HEK293 (cell line): Measurements from ENCODE around the gene DENND10.

Source experiments
- CTCF ChIA-PET: fragments of 350-600 bp; formaldehyde crosslinking; extraction: SDS; loops from one replicate; lab custom pipeline; 2021; ENCODE audit warnings: antibody characterized with exemption; lab: Yijun Ruan, JAX
- POLR2A ChIA-PET: fragments of 300-600 bp; formaldehyde crosslinking; extraction: SDS; loops from one replicate; lab custom pipeline; 2020; ENCODE audit warnings: antibody characterized with exemption, inconsistent platforms; lab: Yijun Ruan, JAX
- H3K27ac ChIP-seq: fragments of 200-500 bp; sonication (Bioruptor generic); 2 replicates; pipeline ENCODE4 v1.5.1; 2014; ENCODE audit warnings: low read depth, low read length, control low read depth, inconsistent platforms; ENCODE audit errors: extremely low read depth
- H3K36me3 ChIP-seq, 2 experiments: fragments of 200-500 bp in 1 of 2; sonication (Bioruptor generic) in 1 of 2; 1 replicate in 1 of 2; 2 replicates in 1 of 2; pipeline ENCODE4 v1.5.1; 2014 to 2017; ENCODE audit warnings: inconsistent platforms in 2 of 2, low read length in 2 of 2; ENCODE audit not compliant: control insufficient read depth in 2 of 2, insufficient read depth in 1 of 2
- H3K4me1 ChIP-seq: fragments of 200-500 bp; sonication (Bioruptor generic); 2 replicates; pipeline ENCODE4 v1.5.1; 2014; ENCODE audit warnings: mild to moderate bottlenecking, low read length, inconsistent platforms; ENCODE audit not compliant: control insufficient read depth, insufficient read depth
- H3K4me3 ChIP-seq: 2 replicates; pipeline ENCODE4 v1.5.1; 2011; ENCODE audit warnings: low read depth, mild to moderate bottlenecking, control low read depth, low read length, moderate library complexity
- H3K9me3 ChIP-seq: fragments of 200-500 bp; sonication (Bioruptor generic); 2 replicates; pipeline ENCODE4 v1.5.1; 2014; ENCODE audit warnings: low read depth, low read length, inconsistent platforms; ENCODE audit not compliant: control insufficient read depth, insufficient read depth
- BCL11A ChIP-seq: fragments of 450-650 bp; formaldehyde crosslinking; IDR thresholded peaks from 2 replicates; pipeline ENCODE4 v1.5.1; 2016; ENCODE audit warnings: low read depth, missing biosample characterization, missing genetic modification characterization
- GLIS1 ChIP-seq: fragments of 450-650 bp; formaldehyde crosslinking; IDR thresholded peaks from 2 replicates; pipeline ENCODE4 v1.5.1; 2016; ENCODE audit warnings: missing biosample characterization, missing genetic modification characterization
- HOXA7 ChIP-seq: sonication (generic); formaldehyde crosslinking; IDR thresholded peaks from 2 replicates; pipeline ENCODE4 v1.8.1; 2022; ENCODE audit warnings: missing genetic modification reagents, borderline replicate concordance
- OSR2 ChIP-seq: fragments of 450-650 bp; formaldehyde crosslinking; IDR thresholded peaks from 2 replicates; pipeline ENCODE4 v1.5.1; 2016; ENCODE audit warnings: missing biosample characterization, missing genetic modification characterization
- PRDM10 ChIP-seq: fragments of 450-650 bp; formaldehyde crosslinking; IDR thresholded peaks from 2 replicates; pipeline ENCODE4 v1.5.1; 2016; ENCODE audit warnings: missing biosample characterization, missing genetic modification characterization
- PRDM6 ChIP-seq: fragments of 450-650 bp; formaldehyde crosslinking; IDR thresholded peaks from 2 replicates; pipeline ENCODE4 v1.5.1; 2017; ENCODE audit warnings: missing biosample characterization, missing genetic modification characterization
- SP3 ChIP-seq: fragments of 450-650 bp; formaldehyde crosslinking; IDR thresholded peaks from 2 replicates; pipeline ENCODE4 v1.5.1; 2016; ENCODE audit warnings: missing biosample characterization, missing genetic modification characterization
- ZBTB48 ChIP-seq: fragments of 450-650 bp; formaldehyde crosslinking; IDR thresholded peaks from 2 replicates; pipeline ENCODE4 v1.5.1; 2016; ENCODE audit warnings: missing biosample characterization, missing genetic modification characterization
- ZBTB7A ChIP-seq: fragments of 450-650 bp; formaldehyde crosslinking; IDR thresholded peaks from 2 replicates; pipeline ENCODE4 v1.5.1; 2016; ENCODE audit warnings: low read depth, missing biosample characterization, missing genetic modification characterization
- ZFHX2 ChIP-seq: fragments of 450-650 bp; formaldehyde crosslinking; conservative IDR thresholded peaks from 2 replicates; pipeline ENCODE4 v1.5.1; 2016; ENCODE audit warnings: missing biosample characterization, missing genetic modification characterization
- ZFP69B ChIP-seq: fragments of 450-650 bp; formaldehyde crosslinking; IDR thresholded peaks from 2 replicates; pipeline ENCODE4 v1.5.1; 2016; ENCODE audit warnings: missing biosample characterization, missing genetic modification characterization
- ZNF157 ChIP-seq: fragments of 450-650 bp; formaldehyde crosslinking; IDR thresholded peaks from 2 replicates; pipeline ENCODE4 v1.5.1; 2016; ENCODE audit warnings: missing biosample characterization, missing genetic modification characterization
- ZNF24 ChIP-seq: fragments of 450-650 bp; formaldehyde crosslinking; IDR thresholded peaks from 2 replicates; pipeline ENCODE4 v1.5.1; 2016; ENCODE audit warnings: missing biosample characterization, missing genetic modification characterization
- ZNF391 ChIP-seq: fragments of 450-650 bp; formaldehyde crosslinking; IDR thresholded peaks from 2 replicates; pipeline ENCODE4 v1.5.1; 2016; ENCODE audit warnings: low read depth, missing biosample characterization, missing genetic modification characterization, borderline replicate concordance
- ZNF404 ChIP-seq: fragments of 450-650 bp; formaldehyde crosslinking; IDR thresholded peaks from 2 replicates; pipeline ENCODE4 v1.5.1; 2017; ENCODE audit warnings: missing biosample characterization, missing genetic modification characterization
- ZNF501 ChIP-seq: fragments of 450-650 bp; formaldehyde crosslinking; IDR thresholded peaks from 2 replicates; pipeline ENCODE4 v1.5.1; 2016; ENCODE audit warnings: missing biosample characterization, missing genetic modification characterization
- ZNF521 ChIP-seq: fragments of 450-650 bp; formaldehyde crosslinking; IDR thresholded peaks from 2 replicates; pipeline ENCODE4 v1.5.1; 2017; ENCODE audit warnings: missing biosample characterization, mild to moderate bottlenecking, missing genetic modification characterization
- ZNF585B ChIP-seq: fragments of 450-650 bp; formaldehyde crosslinking; IDR thresholded peaks from 2 replicates; pipeline ENCODE4 v1.5.1; 2016; ENCODE audit warnings: missing biosample characterization, missing genetic modification characterization
- ZNF626 ChIP-seq: fragments of 450-650 bp; sonication (Bioruptor Pico); formaldehyde crosslinking; IDR thresholded peaks from 2 replicates; pipeline ENCODE4 v1.5.1; 2018; ENCODE audit warnings: missing biosample characterization, missing genetic modification characterization, inconsistent platforms
- ZNF639 ChIP-seq: fragments of 450-650 bp; formaldehyde crosslinking; IDR thresholded peaks from 2 replicates; pipeline ENCODE4 v1.5.1; 2016; ENCODE audit warnings: missing biosample characterization, missing genetic modification characterization
- ZNF76 ChIP-seq: fragments of 450-650 bp; formaldehyde crosslinking; IDR thresholded peaks from 2 replicates; pipeline ENCODE4; 2016; ENCODE audit warnings: low read depth, missing biosample characterization, missing genetic modification characterization, borderline replicate concordance
- ZNF843 ChIP-seq: fragments of 450-650 bp; formaldehyde crosslinking; IDR thresholded peaks from 2 replicates; pipeline ENCODE4 v1.5.1; 2016; ENCODE audit warnings: missing biosample characterization, missing genetic modification characterization
- ZSCAN5A ChIP-seq: fragments of 450-650 bp; formaldehyde crosslinking; IDR thresholded peaks from 2 replicates; pipeline ENCODE4 v1.5.1; 2016; ENCODE audit warnings: missing biosample characterization, missing genetic modification characterization

The DENND10 gene

GRCh38 chr10:119055472-119055871, 48.4 kb upstream of the DENND10 start (continued):
- TF ChIP-seq PRDM10 (tag by site-specific recombination) (no peak), ZBTB48 (no peak), GLIS1 (tag by site-specific recombination) (no peak), ZNF24 (tag by site-specific recombination) (no peak), ZNF639 (tag by site-specific recombination) (no peak), ZNF585B (tag by site-specific recombination) (no peak), ZBTB7A (tag by site-specific recombination) (no peak)

- no peak overlapping the region for H3K27ac ChIP-seq
- H3K4me3 ChIP-seq, result no peak overlapping the region
- POLR2A ChIA-PET, result interaction anchor here (0.6 kb wide), 1 partner anchor 17 kb away, joined by 4 read pairs; no protein-coding TSS in a partner anchor
- CTCF ChIA-PET, result no interaction called here
- peaks cover 92 to 97% of the 10 kb centered on the region in 2 experiments for H3K36me3 ChIP-seq
- TF ChIP-seq ZNF521, result no peak
- TF ChIP-seq OSR2, result no peak
- no peak for TF ChIP-seq SP3
- no peak for TF ChIP-seq ZNF843
- TF ChIP-seq ZNF391 (tag by site-specific recombination), result no peak
- no peak for TF ChIP-seq ZFP69B (tag by site-specific recombination)
- no peak for TF ChIP-seq PRDM6 (tag by site-specific recombination)
- no peak for TF ChIP-seq BCL11A (tag by site-specific recombination)
- no peak for TF ChIP-seq ZFHX2 (tag by site-specific recombination)
- no peaks in the 10 kb centered on the region for H3K4me1 ChIP-seq
- H3K9me3 ChIP-seq, result no peaks in the 10 kb centered on the region
Observed at GRCh38 chr10:119058010-119058409, 45.9 kb upstream of the DENND10 start.

- Histone ChIP-seq H3K4me3 (no peak overlapping the region), H3K36me3 (peaks cover 94 to 98% of the 10 kb centered on the region in 2 experiments), H3K4me1 (no peaks in the 10 kb centered on the region), H3K27ac (no peak overlapping the region), H3K9me3 (no peaks in the 10 kb centered on the region)
- TF ChIP-seq HOXA7 (CRISPR knock-in tag) (no peak), ZNF404 (tag by site-specific recombination) (no peak), ZSCAN5A (tag by site-specific recombination) (no peak), ZNF626 (tag by site-specific recombination) (no peak), ZNF157 (tag by site-specific recombination) (no peak), ZNF76 (no peak), ZNF501 (no peak)
- POLR2A ChIA-PET, result no interaction called here
- CTCF ChIA-PET, result no interaction called here
Observed at GRCh38 chr10:119059557-119059956, 44.4 kb upstream of the DENND10 start.
